ENCODE measurements around the gene SYS1.

SYS1 gene

GRCh38 chr20:45391559-45391958, 28.6 kb downstream of the SYS1 start:
- no peak for DNase-seq (ENCODE audit: low read depth)

- no peak for DNase-seq (ENCODE audit: low read depth)
Measured at GRCh38 chr20:45392733-45393132, 29.8 kb downstream of the SYS1 start.

- no peak for DNase-seq (ENCODE audit: low read depth)
Measured at GRCh38 chr20:45394221-45395113, 31.5 kb downstream of the SYS1 start.

GRCh38 chr20:45395114-45395415, 32.1 kb downstream of the SYS1 start:
- DNase-seq (ENCODE audit: low read depth), result no peak

GRCh38 chr20:45399018-45399417, 36.1 kb downstream of the SYS1 start:
- no peak for DNase-seq (ENCODE audit: low read depth)

GRCh38 chr20:45400346-45401031, 37.5 kb downstream of the SYS1 start:
- DNase-seq (ENCODE audit: low read depth), result no peak

- no peak for DNase-seq (ENCODE audit: low read depth)
Measured at GRCh38 chr20:45402946-45403345, 40.0 kb downstream of the SYS1 start.

GRCh38 chr20:45404438-45404837, 41.5 kb downstream of the SYS1 start:
- no peak for DNase-seq (ENCODE audit: low read depth)

GRCh38 chr20:45405571-45406259, 42.8 kb downstream of the SYS1 start:
- no peak for DNase-seq (ENCODE audit: low read depth)

- no peak for DNase-seq (ENCODE audit: low read depth)
Measured at GRCh38 chr20:45406260-45407066, 43.5 kb downstream of the SYS1 start.

- DNase-seq (ENCODE audit: low read depth), result no peak
Measured at GRCh38 chr20:45407067-45407745, 44.2 kb downstream of the SYS1 start.

GRCh38 chr20:45407783-45408645, 45.1 kb downstream of the SYS1 start, which contains the start of gene DBNDD2:
Gene DBNDD2 (plus strand): TSS chr20:45408289. CDS start chr20:45408468, 179 bp downstream.
- DNase-seq (ENCODE audit: low read depth), result no peak

GRCh38 chr20:45408646-45409213, 45.8 kb downstream of the SYS1 start:
- no peak for DNase-seq (ENCODE audit: low read depth)

GRCh38 chr20:45409521-45410272, 46.7 kb downstream of the SYS1 start:
- DNase-seq (ENCODE audit: low read depth), result no peak

- no peak for DNase-seq (ENCODE audit: low read depth)
Measured at GRCh38 chr20:45410887-45411286, 47.9 kb downstream of the SYS1 start.

GRCh38 chr20:45412653-45413052, 49.7 kb downstream of the SYS1 start:
- no peak for DNase-seq (ENCODE audit: low read depth)

GRCh38 chr20:45413479-45413878, 50.5 kb downstream of the SYS1 start:
- no peak for DNase-seq (ENCODE audit: low read depth)

- DNase-seq (ENCODE audit: low read depth), result peak; percentile 66
Measured at GRCh38 chr20:45415822-45416637, 53.1 kb downstream of the SYS1 start, which contains the start of gene PIGT. Gene PIGT (plus strand): TSS chr20:45416141. CDS start chr20:45416157, 16 bp downstream.

Measured in HS-27A (cell line).